ENCODE data around the gene LYPD8. TPM values are rescaled to one million over a fixed set of nuclear protein-coding genes. Genes with fewer than 3 reads are reported as not detected.

LYPD8 gene
- total and polyA plus RNA-seq, 2 of the 8 experiments (the other 6 are each of a cell fraction or from before 2014, with no cell fraction given): not detected

- Histone ChIP-seq H3K56ac (replicated peaks; ENCODE audit: insufficient read length, low read depth, low read length) (no peak overlapping the region), H3K4me3 (ENCODE audit: extremely low read depth in 1 of 4, insufficient read depth in 2 of 4, low read depth in 3 of 4, low read length in 4 of 4) (no peak overlapping the region), H3K18ac (ENCODE audit: extremely low read depth, low read length) (no peak overlapping the region), H2AK5ac (ENCODE audit: low read depth, low read length) (no peak overlapping the region), H3K4ac (replicated peaks; ENCODE audit: insufficient read length, low read depth, low read length) (no peak overlapping the region), H4K8ac (ENCODE audit: extremely low read depth, insufficient read depth, low read length) (no peak overlapping the region), H2BK120ac (replicated peaks; ENCODE audit: low read depth, low read length) (no peak overlapping the region), H3K36me3 (ENCODE audit: control insufficient read depth in 2 of 4, insufficient read depth in 4 of 4, low read length in 3 of 4) (no peaks in the 10 kb centered on the region; a peak in 1 of 8 replicates), H3K23ac (ENCODE audit: insufficient read length) (no peak overlapping the region), H3K14ac (ENCODE audit: insufficient read length) (no peak overlapping the region), H3K27me3 (replicated peaks in 1 of 4; ENCODE audit: control insufficient read depth in 3 of 4, extremely low read depth in 1 of 4, insufficient read depth in 3 of 4, low read length in 3 of 4) (no peaks in the 10 kb centered on the region), H4K5ac (ENCODE audit: insufficient read length, low read depth, low read length) (no peak overlapping the region), H3K4me1 (replicated peaks in 1 of 4; ENCODE audit: control insufficient read depth in 3 of 4, insufficient read depth in 4 of 4, low read length in 3 of 4) (no peaks in the 10 kb centered on the region), H3K4me2 (ENCODE audit: insufficient read depth in 1 of 2, low read depth in 2 of 2, low read length in 2 of 2) (no peak overlapping the region), H3K79me1 (ENCODE audit: low read depth, low read length) (no peaks in the 10 kb centered on the region), H3K27ac (ENCODE audit: low read depth, low read length) (no peak overlapping the region), H3K9ac (replicated peaks in 1 of 4; ENCODE audit: extremely low read depth in 1 of 4, low read depth in 3 of 4, low read length in 3 of 4) (no peak overlapping the region), H2BK5ac (ENCODE audit: low read depth, low read length) (no peak overlapping the region), H4K91ac (replicated peaks; ENCODE audit: insufficient read length, low read length) (no peak overlapping the region), H3K79me2 (ENCODE audit: control insufficient read depth in 1 of 2, insufficient read depth in 2 of 2, low read length in 2 of 2) (no peaks in the 10 kb centered on the region), H2BK20ac (ENCODE audit: low read length) (no peak overlapping the region), H3K23me2 (ENCODE audit: low read depth, low read length) (no peaks in the 10 kb centered on the region), H2BK12ac (ENCODE audit: low read depth, low read length) (no peak overlapping the region), H2AFZ (ENCODE audit: low read length) (no peak overlapping the region), H3K9me3 (ENCODE audit: insufficient read depth in 2 of 2, low read depth in 1 of 2, low read length in 1 of 2) (peaks cover 65 to 77% of the 10 kb centered on the region in 2 experiments), H2BK15ac (ENCODE audit: low read length) (no peak overlapping the region), H4K20me1 (replicated peaks in 1 of 2; ENCODE audit: control insufficient read depth in 1 of 2, insufficient read depth in 2 of 2, low read length in 2 of 2) (no peaks in the 10 kb centered on the region)
- WGBS, 2 experiments (ENCODE audit: extremely low coverage in 1 of 2, insufficient coverage in 1 of 2, insufficient read length in 1 of 2, insufficient replicate concordance in 2 of 2, low coverage in 1 of 2, low lambda C conversion rate in 2 of 2, missing lambda C conversion rate in 1 of 2): 88% methylated on average over 24 of the region's 51 CpGs; no CpG with 5 or more reads in 1 of the 2 experiments
- no peak for DNase-seq (ENCODE audit: low read depth in 1 of 2, low spot score in 2 of 2)
- CTCF ChIA-PET (ENCODE audit: partially characterized antibody): no interaction called here
- no peak for FAIRE-seq
- TF ChIP-seq RAD21 (IDR thresholded peaks at IDR 0.05 in 1 of 2, conservative IDR thresholded peaks at IDR 0.05 in 1 of 2; ENCODE audit: low read depth in 2 of 2, low read length in 2 of 2) (no peak), RXRA (IDR thresholded peaks at IDR 0.05; ENCODE audit: insufficient read depth, low read depth, low read length) (no peak), POU5F1 (IDR thresholded peaks at IDR 0.05; ENCODE audit: low read depth, low read length) (no peak), CEBPB (IDR thresholded peaks at IDR 0.05; ENCODE audit: low read depth, low read length) (no peak), ZNF274 (IDR thresholded peaks at IDR 0.05; ENCODE audit: borderline replicate concordance, extremely low read depth, low read length) (no peak), POLR2A (IDR thresholded peaks at IDR 0.05; ENCODE audit: control extremely low read depth in 1 of 2, low read depth in 2 of 2, low read length in 2 of 2) (no peak), RBBP5 (IDR thresholded peaks at IDR 0.05; ENCODE audit: borderline replicate concordance, low read depth, low read length) (no peak), CBX5 (IDR thresholded peaks at IDR 0.05; ENCODE audit: low read depth, low read length) (no peak), KDM1A (IDR thresholded peaks at IDR 0.05; ENCODE audit: borderline replicate concordance, low read length) (no peak), TBP (IDR thresholded peaks at IDR 0.05; ENCODE audit: low read depth, low read length) (no peak)
- TF ChIP-seq, protein P1, sequence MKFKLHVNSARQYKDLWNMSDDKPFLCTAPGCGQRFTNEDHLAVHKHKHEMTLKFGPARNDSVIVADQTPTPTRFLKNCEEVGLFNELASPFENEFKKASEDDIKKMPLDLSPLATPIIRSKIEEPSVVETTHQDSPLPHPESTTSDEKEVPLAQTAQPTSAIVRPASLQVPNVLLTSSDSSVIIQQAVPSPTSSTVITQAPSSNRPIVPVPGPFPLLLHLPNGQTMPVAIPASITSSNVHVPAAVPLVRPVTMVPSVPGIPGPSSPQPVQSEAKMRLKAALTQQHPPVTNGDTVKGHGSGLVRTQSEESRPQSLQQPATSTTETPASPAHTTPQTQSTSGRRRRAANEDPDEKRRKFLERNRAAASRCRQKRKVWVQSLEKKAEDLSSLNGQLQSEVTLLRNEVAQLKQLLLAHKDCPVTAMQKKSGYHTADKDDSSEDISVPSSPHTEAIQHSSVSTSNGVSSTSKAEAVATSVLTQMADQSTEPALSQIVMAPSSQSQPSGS (IDR thresholded peaks at IDR 0.05; ENCODE audit: low read length): no peak
- POLR2A ChIA-PET (ENCODE audit: partially characterized antibody): no interaction called here
These were observed 63.9 kb downstream of the LYPD8 start for GRCh38 chr1:248691567-248692155.

All from H1 (cell line).